WTC11 (cell line): ENCODE results near the gene LMF1. TPM values are rescaled to one million over a fixed set of nuclear protein-coding genes. Genes with fewer than 3 reads are reported as not detected.

Experiments
- ATAC-seq: fragments of 200-7000 bp; cut with Tn5 transposase; 2 replicates; pipeline ENCODE4 v1.10.0; 2021; ENCODE audit warnings: mild to moderate bottlenecking, moderate library complexity
- CTCF ChIA-PET: fragments of 300-600 bp; sonication (Branson Sonifier 250); formaldehyde crosslinking; loops from one replicate; lab custom pipeline; 2021; ENCODE audit warnings: antibody characterized with exemption; lab: Charles Lee
- POLR2A ChIA-PET: fragments of 350-600 bp; sonication (Branson Sonifier 250); formaldehyde crosslinking; loops from one replicate; lab custom pipeline; 2021; ENCODE audit warnings: antibody characterized with exemption; lab: Charles Lee
- DNase-seq: peaks from one replicate; pipeline ENCODE4 v3.0.0; 2021; ENCODE audit warnings: low spot score
- H3K27ac Mint-ChIP-seq: 2 replicates; pipeline ENCODE4 v1.8.0; 2021; ENCODE audit warnings: mixed read lengths
- H3K27me3 Mint-ChIP-seq: 2 replicates; pipeline ENCODE4 v1.8.0; 2021; ENCODE audit warnings: low read depth, mild to moderate bottlenecking, moderate library complexity, mixed read lengths
- H3K36me3 Mint-ChIP-seq: 2 replicates; pipeline ENCODE4 v1.8.0; 2021; ENCODE audit warnings: mixed read lengths
- H3K4me1 Mint-ChIP-seq: 2 replicates; pipeline ENCODE4 v1.8.0; 2022; ENCODE audit warnings: mixed read lengths
- H3K4me3 Mint-ChIP-seq: 2 replicates; pipeline ENCODE4 v1.8.0; 2021; ENCODE audit warnings: mild to moderate bottlenecking, moderate library complexity, mixed read lengths
- H3K9me3 Mint-ChIP-seq: 2 replicates; pipeline ENCODE4 v1.8.0; 2021; ENCODE audit warnings: mixed read lengths
- FOXJ3 ChIP-seq: sonication (generic); formaldehyde crosslinking; IDR thresholded peaks from 2 replicates; pipeline ENCODE4 v1.9.0; 2021; ENCODE audit warnings: missing genetic modification reagents, mild to moderate bottlenecking, borderline replicate concordance
- FOXK1 ChIP-seq: sonication (generic); formaldehyde crosslinking; IDR thresholded peaks from 2 replicates; pipeline ENCODE4 v1.8.0; 2022; ENCODE audit warnings: mild to moderate bottlenecking, moderate library complexity, missing genetic modification reagents
- JUN ChIP-seq: sonication (generic); formaldehyde crosslinking; IDR thresholded peaks from 2 replicates; pipeline ENCODE4 v1.8.0; 2023; ENCODE audit warnings: mild to moderate bottlenecking, missing genetic modification reagents
- NR2C2 ChIP-seq: sonication (generic); formaldehyde crosslinking; IDR thresholded peaks from 2 replicates; pipeline ENCODE4 v1.8.0; 2022; ENCODE audit warnings: mild to moderate bottlenecking, missing genetic modification reagents
- RELA ChIP-seq: sonication (generic); formaldehyde crosslinking; IDR thresholded peaks from 2 replicates; pipeline ENCODE4 v1.8.1; 2022; ENCODE audit warnings: missing genetic modification reagents, mild to moderate bottlenecking, borderline replicate concordance
- RORB ChIP-seq: fragments of 250-450 bp; sonication (Bioruptor Pico); IDR thresholded peaks from 2 replicates; pipeline ENCODE4 v1.9.0; 2021; ENCODE audit warnings: mild to moderate bottlenecking
- SOX15 ChIP-seq: fragments of 250-450 bp; sonication (Bioruptor Pico); IDR thresholded peaks from 2 replicates; pipeline ENCODE4 v1.9.0; 2021; ENCODE audit warnings: mild to moderate bottlenecking
- TCF7 ChIP-seq: sonication (generic); formaldehyde crosslinking; IDR thresholded peaks from 2 replicates; pipeline ENCODE4 v1.8.0; 2022; ENCODE audit warnings: mild to moderate bottlenecking, low read depth, missing genetic modification reagents, moderate library complexity
- TEAD1 ChIP-seq: sonication (generic); formaldehyde crosslinking; IDR thresholded peaks from 2 replicates; pipeline ENCODE4 v1.8.0; 2022; ENCODE audit warnings: mild to moderate bottlenecking, missing genetic modification reagents
- ZBTB21 ChIP-seq: sonication (generic); formaldehyde crosslinking; IDR thresholded peaks from 2 replicates; pipeline ENCODE4 v1.8.1; 2023; ENCODE audit warnings: mild to moderate bottlenecking, missing genetic modification reagents, borderline replicate concordance
- ZNF263 ChIP-seq: sonication (generic); formaldehyde crosslinking; IDR thresholded peaks from 2 replicates; pipeline ENCODE4 v1.8.1; 2022; ENCODE audit warnings: low read depth, mild to moderate bottlenecking, moderate library complexity, missing genetic modification reagents
- ZNF423 ChIP-seq: fragments of 250-450 bp; sonication (Bioruptor Pico); IDR thresholded peaks from 2 replicates; pipeline ENCODE4 v2.1.2; 2022; ENCODE audit warnings: mild to moderate bottlenecking, moderate library complexity
- total RNA-seq: library from RNA; stranded (reverse); gene quantifications from 3 replicates; pipeline ENCODE4 v1.2.3, GENCODE V29; 2021
- TF ChIP-seq, protein P1 (sequence below): sonication (generic); formaldehyde crosslinking; IDR thresholded peaks from 2 replicates; pipeline ENCODE4 v1.8.1; 2022; ENCODE audit warnings: low read depth, mild to moderate bottlenecking, moderate library complexity, missing genetic modification reagents, borderline replicate concordance
- TF ChIP-seq, protein P2 (sequence below): fragments of 250-450 bp; sonication (Bioruptor Pico); IDR thresholded peaks from 2 replicates; pipeline ENCODE4 v1.9.0; 2021; ENCODE audit warnings: mild to moderate bottlenecking, borderline replicate concordance
- TF ChIP-seq, protein P3 (sequence below): fragments of 250-450 bp; sonication (Bioruptor Pico); IDR thresholded peaks from 2 replicates; pipeline ENCODE4 v2.1.2; 2022; ENCODE audit warnings: mild to moderate bottlenecking, moderate library complexity
- TF ChIP-seq, protein P4 (sequence below): sonication (generic); formaldehyde crosslinking; conservative IDR thresholded peaks from 2 replicates; pipeline ENCODE4 v1.8.1; 2023; ENCODE audit warnings: mild to moderate bottlenecking, low read depth, missing genetic modification reagents, moderate library complexity
- TF ChIP-seq, protein P5 (sequence below): sonication (generic); formaldehyde crosslinking; IDR thresholded peaks from 2 replicates; pipeline ENCODE4 v1.8.1; 2022; ENCODE audit warnings: mild to moderate bottlenecking, moderate library complexity, missing genetic modification reagents
- TF ChIP-seq, protein P6 (sequence below): fragments of 250-450 bp; sonication (Bioruptor Pico); IDR thresholded peaks from 2 replicates; pipeline ENCODE4 v1.8.0; 2021; ENCODE audit warnings: mild to moderate bottlenecking
- TF ChIP-seq, protein P7 (sequence below): fragments of 250-450 bp; sonication (Bioruptor Pico); IDR thresholded peaks from 2 replicates; pipeline ENCODE4 v1.9.0; 2021; ENCODE audit warnings: mild to moderate bottlenecking

The LMF1 gene
- total RNA-seq, 1 experiment from 2014 or later = 10.5 TPM

DNA sequence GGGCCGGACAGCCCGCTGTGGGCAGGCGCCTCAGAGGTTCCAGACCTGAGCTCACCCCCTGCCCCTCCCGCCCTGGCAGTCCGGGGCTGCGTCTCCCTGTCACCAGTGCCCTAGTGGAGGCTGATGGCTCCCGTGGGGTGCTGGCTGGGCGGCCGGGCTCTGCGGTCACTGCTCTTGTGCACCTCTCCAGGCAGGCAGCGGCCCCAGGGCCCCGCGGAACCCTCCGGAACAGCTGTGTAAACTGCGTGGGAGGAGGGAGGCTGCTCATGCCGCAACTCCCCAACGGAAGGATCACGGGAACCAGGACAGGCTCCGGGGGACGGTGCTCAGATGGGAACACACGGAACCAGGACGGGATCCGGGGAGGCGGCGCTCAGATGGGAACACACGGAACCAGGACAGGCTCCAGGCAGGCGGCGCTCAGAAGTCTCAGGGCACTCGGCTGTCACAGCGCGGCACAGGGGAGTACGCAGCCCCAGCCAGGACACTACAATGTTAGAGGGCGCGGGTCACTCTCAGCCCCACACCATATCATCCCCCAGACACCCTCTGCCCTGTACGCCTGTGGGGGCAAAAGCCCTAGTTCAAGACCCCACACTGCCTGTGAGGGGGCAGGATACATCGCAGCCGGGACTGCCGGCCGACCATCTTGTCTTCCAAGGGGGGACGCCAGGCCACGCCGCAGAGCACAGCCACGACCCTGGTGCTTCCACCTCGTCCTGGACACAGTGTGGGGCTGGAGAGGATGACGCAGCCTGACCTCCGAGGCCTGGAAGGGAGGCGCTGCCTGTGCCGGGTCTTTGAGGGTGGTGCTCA, 96.2 kb downstream of the LMF1 start (continued):
- TF ChIP-seq, protein P1, sequence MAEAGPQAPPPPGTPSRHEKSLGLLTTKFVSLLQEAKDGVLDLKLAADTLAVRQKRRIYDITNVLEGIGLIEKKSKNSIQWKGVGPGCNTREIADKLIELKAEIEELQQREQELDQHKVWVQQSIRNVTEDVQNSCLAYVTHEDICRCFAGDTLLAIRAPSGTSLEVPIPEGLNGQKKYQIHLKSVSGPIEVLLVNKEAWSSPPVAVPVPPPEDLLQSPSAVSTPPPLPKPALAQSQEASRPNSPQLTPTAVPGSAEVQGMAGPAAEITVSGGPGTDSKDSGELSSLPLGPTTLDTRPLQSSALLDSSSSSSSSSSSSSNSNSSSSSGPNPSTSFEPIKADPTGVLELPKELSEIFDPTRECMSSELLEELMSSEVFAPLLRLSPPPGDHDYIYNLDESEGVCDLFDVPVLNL (CRISPR knock-in tag) = no peak
- no peak for TF ChIP-seq ZNF423 (CRISPR knock-in tag)
- TF ChIP-seq, protein P2, sequence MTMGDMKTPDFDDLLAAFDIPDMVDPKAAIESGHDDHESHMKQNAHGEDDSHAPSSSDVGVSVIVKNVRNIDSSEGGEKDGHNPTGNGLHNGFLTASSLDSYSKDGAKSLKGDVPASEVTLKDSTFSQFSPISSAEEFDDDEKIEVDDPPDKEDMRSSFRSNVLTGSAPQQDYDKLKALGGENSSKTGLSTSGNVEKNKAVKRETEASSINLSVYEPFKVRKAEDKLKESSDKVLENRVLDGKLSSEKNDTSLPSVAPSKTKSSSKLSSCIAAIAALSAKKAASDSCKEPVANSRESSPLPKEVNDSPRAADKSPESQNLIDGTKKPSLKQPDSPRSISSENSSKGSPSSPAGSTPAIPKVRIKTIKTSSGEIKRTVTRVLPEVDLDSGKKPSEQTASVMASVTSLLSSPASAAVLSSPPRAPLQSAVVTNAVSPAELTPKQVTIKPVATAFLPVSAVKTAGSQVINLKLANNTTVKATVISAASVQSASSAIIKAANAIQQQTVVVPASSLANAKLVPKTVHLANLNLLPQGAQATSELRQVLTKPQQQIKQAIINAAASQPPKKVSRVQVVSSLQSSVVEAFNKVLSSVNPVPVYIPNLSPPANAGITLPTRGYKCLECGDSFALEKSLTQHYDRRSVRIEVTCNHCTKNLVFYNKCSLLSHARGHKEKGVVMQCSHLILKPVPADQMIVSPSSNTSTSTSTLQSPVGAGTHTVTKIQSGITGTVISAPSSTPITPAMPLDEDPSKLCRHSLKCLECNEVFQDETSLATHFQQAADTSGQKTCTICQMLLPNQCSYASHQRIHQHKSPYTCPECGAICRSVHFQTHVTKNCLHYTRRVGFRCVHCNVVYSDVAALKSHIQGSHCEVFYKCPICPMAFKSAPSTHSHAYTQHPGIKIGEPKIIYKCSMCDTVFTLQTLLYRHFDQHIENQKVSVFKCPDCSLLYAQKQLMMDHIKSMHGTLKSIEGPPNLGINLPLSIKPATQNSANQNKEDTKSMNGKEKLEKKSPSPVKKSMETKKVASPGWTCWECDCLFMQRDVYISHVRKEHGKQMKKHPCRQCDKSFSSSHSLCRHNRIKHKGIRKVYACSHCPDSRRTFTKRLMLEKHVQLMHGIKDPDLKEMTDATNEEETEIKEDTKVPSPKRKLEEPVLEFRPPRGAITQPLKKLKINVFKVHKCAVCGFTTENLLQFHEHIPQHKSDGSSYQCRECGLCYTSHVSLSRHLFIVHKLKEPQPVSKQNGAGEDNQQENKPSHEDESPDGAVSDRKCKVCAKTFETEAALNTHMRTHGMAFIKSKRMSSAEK = no peak
- TF ChIP-seq NR2C2 (CRISPR knock-in tag) = no peak

DNA sequence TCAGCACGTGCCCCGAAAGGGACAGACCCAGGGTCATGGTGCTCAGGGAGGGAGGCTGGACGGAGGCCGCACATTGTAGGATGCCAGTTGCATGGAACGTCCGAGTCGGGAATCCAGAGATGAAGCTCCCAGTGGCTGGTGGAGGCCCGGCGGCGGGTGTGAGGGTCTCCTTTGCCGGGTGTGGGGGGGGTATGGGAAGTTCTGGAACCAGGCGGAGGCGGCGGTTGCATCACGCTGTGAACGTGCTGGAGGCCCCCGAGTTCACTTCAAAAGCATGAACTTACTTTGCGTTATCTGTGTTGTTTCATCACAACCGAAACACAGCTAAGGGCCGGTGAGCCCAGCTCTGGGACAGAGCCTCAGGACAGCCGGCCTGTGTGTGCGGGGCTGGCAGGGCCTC, 96.9 kb downstream of the LMF1 start:
- peak overlapping the region; percentile 80; the same call in 1 of the 2 replicates for H3K27ac Mint-ChIP-seq
- no peaks in the 10 kb centered on the region for H3K4me1 Mint-ChIP-seq
- DNase-seq (no peak), ATAC-seq (no peak)
- TF ChIP-seq, protein P3, sequence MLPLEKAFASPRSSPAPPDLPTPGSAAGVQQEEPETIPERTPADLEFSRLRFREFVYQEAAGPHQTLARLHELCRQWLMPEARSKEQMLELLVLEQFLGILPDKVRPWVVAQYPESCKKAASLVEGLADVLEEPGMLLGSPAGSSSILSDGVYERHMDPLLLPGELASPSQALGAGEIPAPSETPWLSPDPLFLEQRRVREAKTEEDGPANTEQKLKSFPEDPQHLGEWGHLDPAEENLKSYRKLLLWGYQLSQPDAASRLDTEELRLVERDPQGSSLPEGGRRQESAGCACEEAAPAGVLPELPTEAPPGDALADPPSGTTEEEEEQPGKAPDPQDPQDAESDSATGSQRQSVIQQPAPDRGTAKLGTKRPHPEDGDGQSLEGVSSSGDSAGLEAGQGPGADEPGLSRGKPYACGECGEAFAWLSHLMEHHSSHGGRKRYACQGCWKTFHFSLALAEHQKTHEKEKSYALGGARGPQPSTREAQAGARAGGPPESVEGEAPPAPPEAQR = no peak
- TF ChIP-seq TEAD1 (CRISPR knock-in tag) (no peak), ZBTB21 (CRISPR knock-in tag) (no peak), FOXK1 (no peak), SOX15 (CRISPR knock-in tag) (no peak)
- TF ChIP-seq, protein P4, sequence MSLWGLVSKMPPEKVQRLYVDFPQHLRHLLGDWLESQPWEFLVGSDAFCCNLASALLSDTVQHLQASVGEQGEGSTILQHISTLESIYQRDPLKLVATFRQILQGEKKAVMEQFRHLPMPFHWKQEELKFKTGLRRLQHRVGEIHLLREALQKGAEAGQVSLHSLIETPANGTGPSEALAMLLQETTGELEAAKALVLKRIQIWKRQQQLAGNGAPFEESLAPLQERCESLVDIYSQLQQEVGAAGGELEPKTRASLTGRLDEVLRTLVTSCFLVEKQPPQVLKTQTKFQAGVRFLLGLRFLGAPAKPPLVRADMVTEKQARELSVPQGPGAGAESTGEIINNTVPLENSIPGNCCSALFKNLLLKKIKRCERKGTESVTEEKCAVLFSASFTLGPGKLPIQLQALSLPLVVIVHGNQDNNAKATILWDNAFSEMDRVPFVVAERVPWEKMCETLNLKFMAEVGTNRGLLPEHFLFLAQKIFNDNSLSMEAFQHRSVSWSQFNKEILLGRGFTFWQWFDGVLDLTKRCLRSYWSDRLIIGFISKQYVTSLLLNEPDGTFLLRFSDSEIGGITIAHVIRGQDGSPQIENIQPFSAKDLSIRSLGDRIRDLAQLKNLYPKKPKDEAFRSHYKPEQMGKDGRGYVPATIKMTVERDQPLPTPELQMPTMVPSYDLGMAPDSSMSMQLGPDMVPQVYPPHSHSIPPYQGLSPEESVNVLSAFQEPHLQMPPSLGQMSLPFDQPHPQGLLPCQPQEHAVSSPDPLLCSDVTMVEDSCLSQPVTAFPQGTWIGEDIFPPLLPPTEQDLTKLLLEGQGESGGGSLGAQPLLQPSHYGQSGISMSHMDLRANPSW (CRISPR knock-in tag) = no peak
- TF ChIP-seq, protein P5, sequence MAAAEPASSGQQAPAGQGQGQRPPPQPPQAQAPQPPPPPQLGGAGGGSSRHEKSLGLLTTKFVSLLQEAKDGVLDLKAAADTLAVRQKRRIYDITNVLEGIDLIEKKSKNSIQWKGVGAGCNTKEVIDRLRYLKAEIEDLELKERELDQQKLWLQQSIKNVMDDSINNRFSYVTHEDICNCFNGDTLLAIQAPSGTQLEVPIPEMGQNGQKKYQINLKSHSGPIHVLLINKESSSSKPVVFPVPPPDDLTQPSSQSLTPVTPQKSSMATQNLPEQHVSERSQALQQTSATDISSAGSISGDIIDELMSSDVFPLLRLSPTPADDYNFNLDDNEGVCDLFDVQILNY (CRISPR knock-in tag) = no peak
- ChIA-PET POLR2A (no interaction called here), CTCF (interaction anchor here (1.2 kb wide), 1 partner anchor 229 kb away, joined by 3 read pairs; no protein-coding TSS in a partner anchor)
- no peaks in the 10 kb centered on the region for H3K9me3 Mint-ChIP-seq
- H3K27me3 Mint-ChIP-seq = no peaks in the 10 kb centered on the region
- H3K4me3 Mint-ChIP-seq = no peak overlapping the region
- H3K36me3 Mint-ChIP-seq = no peaks in the 10 kb centered on the region

DNA sequence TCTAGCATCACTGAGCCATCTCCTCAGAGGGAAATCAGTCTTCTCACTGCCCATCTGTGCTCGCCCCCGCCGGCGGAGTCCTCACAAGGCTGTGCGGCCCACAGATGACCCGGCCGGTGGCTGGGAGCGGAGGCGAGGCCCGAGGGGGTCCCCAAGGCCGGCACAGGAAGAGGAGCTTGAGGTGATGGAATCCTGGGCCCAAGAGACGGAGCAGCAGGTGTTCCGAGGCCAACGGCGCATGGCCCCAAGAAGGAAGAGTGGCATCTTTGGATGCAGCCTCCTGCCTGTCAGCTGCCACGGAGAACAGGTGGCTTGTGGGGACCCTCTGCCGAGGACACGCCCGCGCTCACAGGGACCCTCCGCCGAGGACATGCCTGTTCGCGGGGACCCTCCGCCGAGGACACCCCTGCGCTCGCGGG, 97.5 kb downstream of the LMF1 start:
- no peaks in the 10 kb centered on the region for H3K4me1 Mint-ChIP-seq
- no peaks in the 10 kb centered on the region for H3K9me3 Mint-ChIP-seq
- H3K36me3 Mint-ChIP-seq = no peaks in the 10 kb centered on the region
- H3K27me3 Mint-ChIP-seq = no peaks in the 10 kb centered on the region
- DNase-seq (no peak), ATAC-seq (no peak)
- ChIA-PET POLR2A (no interaction called here), CTCF (interaction anchor here (1.4 kb wide), 1 partner anchor 184 kb away, joined by 3 read pairs; no protein-coding TSS in a partner anchor)
- no peak overlapping the region; the same call in 1 of the 2 replicates for H3K27ac Mint-ChIP-seq
- H3K4me3 Mint-ChIP-seq = no peak overlapping the region
- TF ChIP-seq JUN (CRISPR knock-in tag) = no peak
- no peak for TF ChIP-seq FOXJ3 (CRISPR knock-in tag)
- no peak for TF ChIP-seq RORB (CRISPR knock-in tag)
- TF ChIP-seq, protein P6, sequence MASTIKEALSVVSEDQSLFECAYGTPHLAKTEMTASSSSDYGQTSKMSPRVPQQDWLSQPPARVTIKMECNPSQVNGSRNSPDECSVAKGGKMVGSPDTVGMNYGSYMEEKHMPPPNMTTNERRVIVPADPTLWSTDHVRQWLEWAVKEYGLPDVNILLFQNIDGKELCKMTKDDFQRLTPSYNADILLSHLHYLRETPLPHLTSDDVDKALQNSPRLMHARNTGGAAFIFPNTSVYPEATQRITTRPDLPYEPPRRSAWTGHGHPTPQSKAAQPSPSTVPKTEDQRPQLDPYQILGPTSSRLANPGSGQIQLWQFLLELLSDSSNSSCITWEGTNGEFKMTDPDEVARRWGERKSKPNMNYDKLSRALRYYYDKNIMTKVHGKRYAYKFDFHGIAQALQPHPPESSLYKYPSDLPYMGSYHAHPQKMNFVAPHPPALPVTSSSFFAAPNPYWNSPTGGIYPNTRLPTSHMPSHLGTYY (CRISPR knock-in tag) = no peak
- TF ChIP-seq, protein P7, sequence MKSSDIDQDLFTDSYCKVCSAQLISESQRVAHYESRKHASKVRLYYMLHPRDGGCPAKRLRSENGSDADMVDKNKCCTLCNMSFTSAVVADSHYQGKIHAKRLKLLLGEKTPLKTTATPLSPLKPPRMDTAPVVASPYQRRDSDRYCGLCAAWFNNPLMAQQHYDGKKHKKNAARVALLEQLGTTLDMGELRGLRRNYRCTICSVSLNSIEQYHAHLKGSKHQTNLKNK = no peak
- no peak for TF ChIP-seq RELA (CRISPR knock-in tag)
- no peak for TF ChIP-seq TCF7
- TF ChIP-seq ZNF263 (CRISPR knock-in tag) = no peak
